ENCODE results near the gene ST6GAL1.

ST6GAL1 gene

DNA sequence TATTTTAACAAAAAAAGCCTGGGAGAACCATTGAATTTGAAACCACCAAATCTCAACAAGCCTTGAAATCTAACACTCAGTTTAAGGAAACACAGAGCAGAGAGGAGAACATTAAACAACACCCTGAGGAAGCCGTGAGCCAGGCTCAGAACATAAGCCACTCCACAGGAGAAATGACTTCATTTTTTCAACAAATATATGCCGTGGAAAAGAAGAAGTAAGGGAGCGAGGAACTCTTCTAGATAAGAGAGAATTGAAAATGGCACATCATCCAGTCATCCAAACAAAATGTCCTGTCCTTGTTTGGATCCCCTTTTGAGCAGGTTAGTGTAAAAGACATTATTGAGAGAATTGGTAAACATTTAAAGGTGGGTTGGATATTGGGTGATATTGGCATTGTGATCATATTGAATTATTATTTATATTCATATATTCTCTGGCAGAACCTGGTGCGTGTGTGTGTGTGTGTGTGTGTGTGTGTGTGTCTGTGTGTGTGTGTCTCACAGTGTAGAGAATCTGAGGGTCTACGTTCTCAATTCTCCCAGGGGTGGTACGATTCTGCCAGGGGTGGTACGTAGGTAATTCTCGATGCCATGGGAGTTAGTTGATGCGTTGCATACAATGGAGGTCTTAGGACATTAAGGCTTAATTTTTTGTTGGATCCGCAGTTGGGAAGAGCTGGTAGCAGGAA lies 94.4 kb downstream of the ST6GAL1 start:
- peak; percentile 43 to 44 for DNase-seq

DNA sequence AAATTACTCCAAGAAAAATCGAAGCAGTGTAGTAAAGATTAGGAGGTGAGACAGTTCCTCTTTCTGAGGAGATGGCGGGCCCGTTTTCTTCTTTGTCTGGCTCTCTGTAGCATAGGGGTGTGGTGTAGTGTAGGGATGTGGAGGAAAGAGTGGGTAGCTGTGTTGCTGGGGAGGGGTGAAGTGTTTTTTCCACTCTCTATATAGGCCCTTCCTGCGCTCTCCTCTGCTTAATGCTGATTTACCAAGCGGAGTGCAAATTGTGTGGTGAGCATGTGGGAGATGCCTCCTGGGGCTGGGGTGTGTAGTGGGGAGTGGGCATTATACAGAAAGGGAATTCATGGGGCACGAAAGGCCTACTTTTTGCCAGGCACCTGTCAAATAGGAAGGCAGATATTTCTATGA lies 94.9 kb downstream of the ST6GAL1 start:
- DNase-seq: no peak

DNA sequence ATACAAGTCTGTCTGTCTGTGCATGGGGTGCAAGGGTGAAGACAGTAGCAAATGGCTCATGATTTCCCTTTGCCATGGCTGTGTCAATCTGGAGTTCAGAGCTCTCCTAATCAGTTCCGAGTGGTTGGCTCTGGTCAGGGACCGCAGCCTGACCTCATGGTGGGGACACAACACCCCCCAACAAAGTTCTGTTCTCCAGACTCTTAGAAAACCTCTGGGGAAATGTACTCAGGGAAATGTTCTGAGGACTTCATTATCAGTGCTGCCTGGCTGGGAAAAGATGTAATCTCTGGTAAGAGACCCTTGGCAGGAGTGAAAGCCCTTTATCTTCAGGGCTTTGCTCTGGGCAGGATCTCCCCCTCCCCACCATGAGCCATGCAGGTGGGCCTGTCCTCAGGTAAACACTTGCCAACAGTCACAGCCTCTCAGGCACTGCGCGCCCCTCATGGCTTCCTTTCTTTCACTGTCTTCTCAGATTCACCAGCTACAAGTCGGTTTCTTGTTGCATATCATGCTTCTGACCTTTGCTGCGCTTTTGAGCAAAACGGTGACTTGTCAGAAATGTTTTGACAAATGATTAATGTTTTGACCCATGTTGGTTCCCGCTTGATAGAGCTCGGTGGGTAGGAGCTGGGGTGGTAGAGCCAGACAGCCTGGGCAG lies 95.5 kb downstream of the ST6GAL1 start:
- no peak for DNase-seq

DNA sequence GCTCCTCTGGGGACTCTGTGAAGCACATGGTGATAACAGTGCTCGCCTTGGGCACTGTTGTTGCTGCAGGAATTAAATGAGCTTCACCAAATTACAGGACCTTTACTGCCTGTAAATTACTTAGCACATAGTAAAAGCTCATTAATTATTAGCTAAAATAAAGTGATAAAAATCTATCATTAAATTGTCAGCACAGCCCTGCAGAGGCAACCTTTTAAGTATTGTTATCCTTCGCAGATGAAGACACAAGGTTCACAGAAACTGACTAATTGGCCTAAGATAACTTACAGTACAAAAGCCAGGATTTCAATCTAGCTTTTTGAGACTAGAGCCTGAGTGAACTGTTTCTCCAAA lies 96.0 kb downstream of the ST6GAL1 start:
- no peak for DNase-seq

DNA sequence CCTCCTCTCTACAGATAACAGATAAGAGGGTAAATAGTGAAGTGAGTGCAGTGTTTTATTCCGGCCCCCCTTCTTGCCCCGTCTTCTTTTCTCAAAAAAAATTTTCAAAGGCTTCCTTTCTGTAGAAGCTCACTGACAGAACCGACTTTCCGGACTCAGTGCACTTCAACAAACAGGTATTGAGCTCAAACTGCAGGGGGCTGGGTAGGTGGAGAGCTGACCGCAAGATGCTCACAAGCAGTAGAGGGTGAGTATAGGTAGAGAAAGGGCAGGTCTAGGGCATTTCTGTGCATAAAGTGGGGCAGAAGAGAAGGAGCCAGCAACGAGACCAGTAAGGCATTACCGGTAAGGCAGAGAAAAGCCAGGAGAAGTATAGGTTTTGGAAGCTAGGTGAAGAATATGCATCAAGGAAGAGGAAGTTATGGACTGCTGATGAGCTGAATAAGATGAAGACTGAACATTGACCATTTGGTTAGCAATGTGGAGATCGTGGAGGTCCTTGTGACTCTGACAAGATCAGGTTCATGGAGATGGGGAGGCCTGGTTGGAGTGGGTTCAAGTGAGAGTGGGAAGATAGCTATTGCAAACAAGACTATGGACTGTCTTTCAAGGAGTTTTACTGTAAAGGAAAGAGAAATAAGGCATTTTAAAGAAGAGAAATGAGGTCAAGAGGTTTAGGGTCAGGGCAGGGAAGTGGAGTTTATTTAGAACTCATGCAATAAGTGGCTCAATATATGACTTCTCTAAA lies 97.4 kb downstream of the ST6GAL1 start:
- DNase-seq: peak; percentile 27 to 28

- DNase-seq: no peak
Observed at GRCh38 chr3:187031934-187032333, 101.6 kb downstream of the ST6GAL1 start.

GRCh38 chr3:187036394-187036793 lies 106.1 kb downstream of the ST6GAL1 start:
- DNase-seq: no peak

GRCh38 chr3:187039100-187039722 lies 108.9 kb downstream of the ST6GAL1 start:
- no peak for DNase-seq

GRCh38 chr3:187039723-187040414 lies 109.5 kb downstream of the ST6GAL1 start:
- DNase-seq: no peak

DNA sequence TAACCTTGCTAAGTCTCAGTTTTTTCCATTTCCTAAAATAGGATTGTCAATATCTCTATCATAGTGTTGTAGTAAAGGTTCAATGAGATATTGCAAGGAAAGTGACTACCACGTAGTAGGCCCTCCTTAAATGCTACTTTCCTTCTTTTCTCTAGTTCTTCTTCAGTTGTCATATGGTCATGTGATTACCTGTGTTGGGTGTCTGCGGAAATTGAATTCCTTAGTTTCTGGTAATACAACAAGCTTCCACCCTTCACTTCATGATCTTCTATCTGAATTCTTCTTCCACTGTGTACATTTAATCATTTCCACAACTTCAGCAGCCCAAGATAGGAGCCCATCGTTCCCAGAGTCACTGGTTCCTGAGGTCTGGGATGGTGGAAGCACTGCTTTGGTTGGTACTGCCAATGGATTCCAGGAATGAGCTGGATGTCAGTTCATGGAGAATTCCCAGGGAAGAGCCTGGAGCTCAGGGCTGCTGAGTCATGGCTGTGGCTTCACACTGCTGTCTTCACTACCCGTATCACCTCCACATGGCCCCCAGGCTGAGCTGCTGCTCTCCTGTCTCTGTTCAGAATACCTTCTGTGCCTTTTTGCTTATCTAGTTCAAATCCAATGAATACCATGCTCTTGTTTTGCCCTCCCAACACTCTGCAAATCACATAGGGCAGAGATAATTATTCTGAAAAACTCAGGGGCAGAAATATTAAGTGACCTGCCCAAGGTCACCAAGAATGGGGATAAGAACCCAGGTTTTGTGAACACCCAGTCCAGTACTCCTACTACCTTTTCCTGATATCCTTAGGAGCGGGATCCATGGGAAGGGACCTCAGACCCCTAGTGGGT lies 110.4 kb downstream of the ST6GAL1 start:
- DNase-seq: no peak

DNA sequence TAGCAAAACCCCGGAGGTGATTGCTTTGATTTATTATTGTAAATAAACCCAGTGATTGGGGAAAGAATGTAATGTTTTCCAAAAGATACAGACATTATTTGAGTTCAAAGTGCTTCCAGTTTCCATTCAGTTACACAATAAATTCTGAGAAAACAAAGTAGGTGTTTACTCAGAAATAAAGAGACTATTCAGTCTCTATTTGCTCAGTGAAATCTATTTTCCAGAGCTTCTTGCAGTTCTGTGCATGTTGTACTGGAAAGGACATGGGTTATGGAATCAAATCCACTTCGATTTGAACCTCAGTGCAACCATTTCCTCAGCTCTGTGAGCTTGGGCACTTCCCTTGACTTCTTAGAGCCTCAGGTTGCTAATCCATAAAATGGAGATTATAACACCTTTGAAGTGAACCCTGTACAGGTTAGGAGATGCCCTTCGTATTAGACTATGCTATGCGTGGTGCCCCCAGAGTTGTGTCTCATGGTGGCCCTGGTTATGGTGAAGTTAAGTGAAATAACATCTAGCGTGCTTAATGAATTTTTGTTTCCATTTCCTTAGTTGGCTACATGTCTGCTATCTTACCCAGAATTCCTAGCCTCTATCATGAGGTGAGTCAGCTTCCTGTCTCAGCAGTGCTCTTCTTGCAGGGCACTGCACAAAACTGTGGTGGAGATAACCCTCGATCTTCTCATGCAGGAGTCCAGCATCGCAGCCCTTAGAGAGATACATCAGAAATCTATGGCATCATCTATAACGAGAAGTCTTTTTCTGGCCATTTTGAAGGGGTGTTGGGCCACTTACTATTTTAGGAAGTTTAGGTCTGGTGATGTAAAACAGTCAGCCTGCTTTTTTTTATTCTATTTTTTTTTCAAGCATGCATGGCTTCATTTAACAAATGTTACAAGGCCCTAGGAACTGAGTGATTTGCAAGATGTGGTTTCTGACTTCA lies 111.3 kb downstream of the ST6GAL1 start:
- DNase-seq: peak in 1 of 2 donors; percentile 35

GRCh38 chr3:187042346-187042745 lies 112.0 kb downstream of the ST6GAL1 start:
- DNase-seq: no peak

DNA sequence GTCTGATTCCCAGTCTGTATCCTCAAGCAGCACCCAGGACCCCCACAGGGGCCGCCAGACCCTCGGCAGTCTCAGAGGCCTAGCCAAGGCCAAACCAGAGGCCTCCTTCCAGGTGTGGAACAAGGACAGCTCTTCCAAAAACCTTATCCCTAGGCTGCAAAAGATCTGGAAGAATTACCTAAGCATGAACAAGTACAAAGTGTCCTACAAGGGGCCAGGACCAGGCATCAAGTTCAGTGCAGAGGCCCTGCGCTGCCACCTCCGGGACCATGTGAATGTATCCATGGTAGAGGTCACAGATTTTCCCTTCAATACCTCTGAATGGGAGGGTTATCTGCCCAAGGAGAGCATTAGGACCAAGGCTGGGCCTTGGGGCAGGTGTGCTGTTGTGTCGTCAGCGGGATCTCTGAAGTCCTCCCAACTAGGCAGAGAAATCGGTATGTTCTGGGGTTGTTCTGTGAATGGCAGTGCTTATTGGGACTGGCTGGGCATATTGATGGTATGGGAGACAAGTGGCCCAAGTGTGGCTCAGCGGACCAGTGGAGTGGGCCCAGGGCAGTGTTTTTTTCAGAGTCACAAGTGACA lies 112.6 kb downstream of the ST6GAL1 start:
- DNase-seq: no peak

DNA sequence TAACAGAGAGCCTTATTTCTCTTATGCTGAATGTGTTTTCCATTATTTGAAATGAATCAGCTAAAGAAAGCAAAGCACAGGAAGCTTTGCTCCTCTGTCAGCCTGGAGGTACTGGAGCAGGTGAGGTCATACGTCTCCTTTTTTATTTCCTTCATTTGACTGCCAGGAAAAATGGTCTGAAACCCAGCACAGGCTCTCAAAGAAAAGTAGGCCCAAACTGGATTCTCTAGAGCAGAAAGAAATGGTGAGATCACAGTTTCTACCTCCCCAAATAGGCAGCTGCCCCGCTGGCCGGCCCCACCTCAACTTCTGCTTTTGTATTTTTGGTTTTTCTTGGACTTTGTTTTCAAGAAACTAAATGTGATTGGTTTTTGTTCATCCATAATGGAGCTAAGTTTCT lies 113.9 kb downstream of the ST6GAL1 start:
- DNase-seq: peak in 1 of 2 donors; percentile 48

- DNase-seq: peak in 1 of 2 donors; percentile 20
Observed at GRCh38 chr3:187044867-187045552, 114.7 kb downstream of the ST6GAL1 start.

DNA sequence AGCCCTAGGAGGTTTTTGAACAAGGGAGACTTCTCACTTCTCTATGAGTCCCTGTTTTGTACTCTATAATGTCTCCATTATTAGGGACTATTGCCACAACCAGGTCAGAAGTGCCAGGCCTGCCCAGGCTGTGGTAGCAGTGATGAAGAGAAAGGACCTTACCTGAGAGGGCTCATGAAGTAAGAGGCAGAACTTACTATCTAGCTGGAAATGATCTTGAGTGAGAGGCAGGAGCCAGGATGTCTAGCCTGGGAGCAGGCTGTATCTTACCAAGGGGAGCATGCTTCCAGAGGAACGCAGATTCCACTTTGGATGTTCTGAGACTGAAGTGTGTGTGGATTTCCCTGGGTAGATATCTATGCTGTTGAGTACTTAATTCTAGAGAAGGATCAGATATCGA lies 115.7 kb downstream of the ST6GAL1 start:
- no peak for DNase-seq

GRCh38 chr3:187049462-187050101 lies 119.3 kb downstream of the ST6GAL1 start:
- DNase-seq: no peak

- no peak for DNase-seq
Observed at GRCh38 chr3:187051066-187051465, 120.7 kb downstream of the ST6GAL1 start.

DNA sequence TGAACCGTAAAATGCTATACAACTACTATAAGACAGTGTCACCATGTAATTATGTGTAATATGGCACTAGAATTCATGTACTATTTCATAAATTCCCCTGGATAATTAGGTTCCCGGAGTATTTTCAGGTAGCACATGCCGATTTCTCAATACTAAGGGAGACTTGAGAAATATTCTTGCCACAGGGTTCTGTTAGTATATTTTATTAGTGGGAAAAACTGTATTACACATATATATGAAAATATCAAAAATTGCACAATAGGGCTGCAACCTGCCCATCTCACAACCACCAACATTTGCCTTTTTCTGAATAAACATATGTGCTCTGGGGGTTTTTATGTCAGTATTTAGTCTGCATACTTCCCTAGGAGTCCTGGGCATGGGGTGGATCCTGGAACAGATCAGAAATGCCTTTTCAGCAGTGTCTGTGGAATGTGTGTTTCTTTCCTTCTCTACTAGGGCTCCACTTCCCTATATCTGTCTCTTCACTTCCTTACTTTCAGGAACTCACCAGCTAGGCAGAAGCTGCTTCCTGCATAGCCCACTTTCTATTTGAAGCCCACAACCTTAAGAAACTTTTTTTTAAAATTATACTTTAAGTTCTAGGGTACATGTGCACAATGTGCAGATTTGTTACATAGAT lies 121.5 kb downstream of the ST6GAL1 start:
- DNase-seq: peak; percentile 25 to 42

Measured in inflammatory macrophage treated with lipopolysaccharide for 1 hour (primary cell).